Measurements from ENCODE around the gene FAM219B.
"Not testable (repeated sequence)": the region's sequence is repeated elsewhere in the genome, so short reads cannot be mapped to it uniquely, and the experiment has no call there.

The FAM219B gene

DNA sequence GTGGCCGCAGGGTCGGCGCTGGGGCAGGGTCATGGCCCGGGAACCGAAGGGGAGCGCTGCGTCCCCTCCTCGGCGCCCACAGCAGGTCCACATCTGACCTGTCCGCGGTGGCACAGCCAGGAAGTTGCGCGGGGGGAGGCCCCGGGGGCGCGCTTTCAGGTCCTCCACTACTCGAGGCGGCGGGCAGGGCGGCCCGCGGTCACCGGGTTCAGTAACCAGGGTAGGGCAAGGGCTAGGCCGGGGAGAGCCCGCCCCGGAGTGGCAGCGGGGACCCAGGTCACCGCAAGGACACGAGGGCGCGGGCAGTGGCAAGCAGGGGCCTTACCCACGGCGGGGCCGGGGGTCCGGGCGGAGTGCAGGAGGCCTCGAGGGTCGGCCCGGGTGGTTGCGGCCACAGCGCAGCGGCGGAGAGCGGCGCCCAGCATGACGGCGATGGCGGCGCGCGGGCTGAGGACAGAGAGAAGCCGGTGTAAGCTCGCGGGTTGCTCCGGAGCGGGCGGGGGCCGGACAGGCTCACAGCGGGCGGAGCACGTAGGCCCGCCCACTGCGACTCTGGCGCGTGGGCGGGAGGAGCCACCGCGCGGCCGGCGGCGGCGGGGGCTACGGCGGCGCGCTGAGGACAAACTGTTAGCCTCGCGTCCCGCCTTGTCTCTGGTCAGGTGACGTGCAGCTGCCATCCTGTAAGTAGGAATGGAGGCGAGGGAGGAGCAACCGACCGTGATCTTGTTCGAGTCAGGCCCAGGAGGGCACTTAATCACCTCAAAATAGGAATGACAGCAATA lies 31.1 kb upstream of the FAM219B start, which contains the start of gene COX5A:
TSS of gene COX5A (minus strand) at position 484 of the 782 bp plus-strand sequence. CDS start at position 425, 59 bp downstream.
- TF ChIP-seq, protein P1, sequence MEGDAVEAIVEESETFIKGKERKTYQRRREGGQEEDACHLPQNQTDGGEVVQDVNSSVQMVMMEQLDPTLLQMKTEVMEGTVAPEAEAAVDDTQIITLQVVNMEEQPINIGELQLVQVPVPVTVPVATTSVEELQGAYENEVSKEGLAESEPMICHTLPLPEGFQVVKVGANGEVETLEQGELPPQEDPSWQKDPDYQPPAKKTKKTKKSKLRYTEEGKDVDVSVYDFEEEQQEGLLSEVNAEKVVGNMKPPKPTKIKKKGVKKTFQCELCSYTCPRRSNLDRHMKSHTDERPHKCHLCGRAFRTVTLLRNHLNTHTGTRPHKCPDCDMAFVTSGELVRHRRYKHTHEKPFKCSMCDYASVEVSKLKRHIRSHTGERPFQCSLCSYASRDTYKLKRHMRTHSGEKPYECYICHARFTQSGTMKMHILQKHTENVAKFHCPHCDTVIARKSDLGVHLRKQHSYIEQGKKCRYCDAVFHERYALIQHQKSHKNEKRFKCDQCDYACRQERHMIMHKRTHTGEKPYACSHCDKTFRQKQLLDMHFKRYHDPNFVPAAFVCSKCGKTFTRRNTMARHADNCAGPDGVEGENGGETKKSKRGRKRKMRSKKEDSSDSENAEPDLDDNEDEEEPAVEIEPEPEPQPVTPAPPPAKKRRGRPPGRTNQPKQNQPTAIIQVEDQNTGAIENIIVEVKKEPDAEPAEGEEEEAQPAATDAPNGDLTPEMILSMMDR (IDR thresholded peaks at IDR 0.05; ENCODE audit: extremely low read depth, missing control alignments): no peak
- DNase-seq (ENCODE audit: low spot score): peak; percentile 96

DNA sequence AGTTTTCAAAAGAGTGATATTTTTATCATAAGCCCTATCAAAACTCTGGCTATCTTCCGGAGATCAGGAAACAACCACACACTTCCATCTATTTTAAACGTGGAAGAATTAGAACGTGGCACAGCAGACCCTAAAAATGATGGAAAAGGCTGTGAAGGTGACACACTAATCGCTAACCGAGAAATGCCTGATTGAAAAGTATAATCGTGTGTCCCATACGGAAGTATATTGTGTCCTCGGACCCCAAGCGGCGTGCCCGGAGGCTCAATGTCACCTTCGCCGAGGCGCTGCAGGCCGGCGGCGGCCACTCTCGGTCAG lies 30.6 kb upstream of the FAM219B start:
- TF ChIP-seq, protein P1 (IDR thresholded peaks at IDR 0.05; ENCODE audit: extremely low read depth, missing control alignments): no peak
- no peak for DNase-seq (ENCODE audit: low spot score)

DNA sequence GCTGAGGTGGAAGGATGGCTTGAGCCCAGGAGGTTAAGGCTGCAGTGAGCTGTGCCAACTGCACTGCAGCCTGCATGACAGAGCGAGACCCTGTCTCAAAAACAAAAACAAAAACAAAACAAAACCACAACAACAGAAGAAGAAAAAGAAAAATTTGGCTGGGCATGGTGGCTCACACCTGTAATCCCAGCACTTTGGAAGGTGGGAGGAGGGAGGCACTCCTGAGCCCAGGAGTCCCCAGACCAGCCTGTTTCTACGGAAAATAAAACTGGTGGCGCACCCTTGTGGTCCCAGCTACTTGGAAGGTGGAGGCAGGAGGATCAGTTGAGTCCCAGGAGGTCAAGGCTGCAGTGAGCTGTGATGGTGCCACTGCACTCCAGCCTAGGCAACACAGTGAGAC lies 28.5 kb upstream of the FAM219B start:
- DNase-seq (ENCODE audit: low spot score): not testable (repeated sequence)

DNA sequence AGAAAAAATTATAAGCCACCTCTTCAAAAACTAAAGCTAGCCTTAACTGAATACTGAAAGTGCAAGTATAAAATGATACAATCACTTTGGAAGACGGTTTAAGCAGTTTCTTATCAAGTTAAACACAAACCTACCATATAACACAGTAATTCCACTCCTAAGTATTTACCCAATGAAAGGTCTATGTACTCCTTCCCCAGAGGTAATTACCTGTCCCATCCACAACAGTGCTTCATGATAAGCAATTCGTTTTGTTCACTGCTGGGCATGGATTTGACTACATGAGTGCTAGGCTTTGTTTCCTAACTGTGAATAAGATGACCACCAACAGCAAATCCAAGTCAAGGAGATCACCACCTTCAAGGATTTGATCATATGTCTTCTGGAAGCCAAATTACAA lies 26.9 kb upstream of the FAM219B start:
- TF ChIP-seq, protein P1 (IDR thresholded peaks at IDR 0.05; ENCODE audit: extremely low read depth, missing control alignments): no peak
- DNase-seq (ENCODE audit: low spot score): no peak

DNA sequence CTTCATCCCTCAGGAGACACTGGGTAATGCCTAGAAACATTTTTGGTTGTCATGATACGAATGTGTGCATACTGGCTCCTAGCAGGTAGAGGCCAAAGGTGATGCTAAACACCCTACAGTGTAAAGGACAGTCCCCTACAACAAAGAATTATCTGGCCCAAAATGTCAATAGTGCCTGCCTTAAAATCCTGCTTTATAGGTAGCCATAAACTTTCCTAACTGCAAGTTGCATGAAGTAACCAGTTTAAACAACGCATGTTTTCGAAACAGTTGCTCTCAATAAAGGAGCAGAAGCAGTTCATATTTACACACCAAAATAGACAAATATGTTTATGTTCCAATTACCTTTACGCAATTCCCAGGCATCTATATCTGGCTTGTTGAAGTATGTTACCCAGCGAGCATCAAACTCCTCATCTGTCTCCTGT lies 22.1 kb upstream of the FAM219B start:
- TF ChIP-seq, protein P1 (IDR thresholded peaks at IDR 0.05; ENCODE audit: extremely low read depth, missing control alignments): no peak
- DNase-seq (ENCODE audit: low spot score): no peak

DNA sequence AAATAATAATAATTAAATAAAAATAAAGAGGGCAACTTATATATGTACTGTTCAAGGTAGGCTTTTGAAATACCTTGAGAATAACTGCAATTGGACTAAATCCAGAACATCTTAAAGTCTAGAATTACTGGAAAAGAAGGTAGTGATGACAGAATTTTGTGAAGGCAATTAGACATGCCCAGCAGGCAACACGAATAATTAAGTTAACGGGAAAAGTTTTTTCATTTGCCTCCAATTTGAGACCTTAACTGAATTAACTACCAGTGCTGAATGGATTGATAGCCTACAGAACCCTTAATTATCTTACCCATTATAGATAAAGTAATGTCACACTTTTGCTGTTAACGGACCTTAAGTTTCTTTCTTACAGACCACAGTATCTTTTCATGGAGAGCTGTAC lies 17.9 kb upstream of the FAM219B start:
- DNase-seq (ENCODE audit: low spot score): no peak

DNA sequence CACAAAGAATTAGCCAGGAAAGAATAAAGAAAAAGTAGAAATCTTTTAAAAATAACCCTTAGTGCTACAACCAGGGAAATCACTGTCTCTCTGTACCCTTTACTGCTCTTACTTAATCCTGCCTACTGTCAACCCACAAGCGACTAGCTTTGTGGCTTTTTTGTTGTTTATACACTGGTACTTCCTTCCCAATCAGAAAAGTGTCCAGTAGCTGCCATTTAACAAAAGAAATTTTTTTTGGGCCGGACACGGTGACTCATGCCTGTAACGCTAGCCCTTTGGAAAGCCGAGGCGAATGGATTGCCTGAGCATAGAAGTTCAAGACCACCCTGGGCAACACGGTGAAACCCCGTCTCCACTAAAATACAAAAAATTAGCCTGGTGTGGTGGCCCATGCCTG lies 13.8 kb upstream of the FAM219B start:
- TF ChIP-seq, protein P1 (IDR thresholded peaks at IDR 0.05; ENCODE audit: extremely low read depth, missing control alignments): no peak
- DNase-seq (ENCODE audit: low spot score): no peak

More for the DNA sequence above, 17.9 kb upstream of the FAM219B start:
- TF ChIP-seq, protein P1 (IDR thresholded peaks at IDR 0.05; ENCODE audit: extremely low read depth, missing control alignments): no peak

DNA sequence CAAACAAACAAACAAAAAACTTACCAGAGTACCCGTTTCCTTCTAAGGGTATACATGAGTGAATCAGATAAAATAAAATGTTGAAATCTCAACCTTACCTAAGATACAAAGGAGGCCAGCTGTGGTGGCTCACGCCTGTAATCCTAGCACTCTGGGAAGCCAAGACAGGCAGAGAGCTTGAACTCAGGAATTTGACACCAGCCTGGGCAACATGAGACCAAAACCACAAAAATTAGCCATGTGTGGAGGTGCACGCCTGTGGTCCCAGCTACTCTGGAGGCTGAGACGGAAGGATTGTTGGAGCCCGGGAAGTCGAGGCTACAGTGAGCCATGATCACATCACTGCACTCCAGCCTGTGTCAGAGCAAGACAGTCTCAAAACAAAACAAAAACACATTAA lies 11.0 kb upstream of the FAM219B start:
- TF ChIP-seq, protein P1 (IDR thresholded peaks at IDR 0.05; ENCODE audit: extremely low read depth, missing control alignments): no peak
- DNase-seq (ENCODE audit: low spot score): no peak

DNA sequence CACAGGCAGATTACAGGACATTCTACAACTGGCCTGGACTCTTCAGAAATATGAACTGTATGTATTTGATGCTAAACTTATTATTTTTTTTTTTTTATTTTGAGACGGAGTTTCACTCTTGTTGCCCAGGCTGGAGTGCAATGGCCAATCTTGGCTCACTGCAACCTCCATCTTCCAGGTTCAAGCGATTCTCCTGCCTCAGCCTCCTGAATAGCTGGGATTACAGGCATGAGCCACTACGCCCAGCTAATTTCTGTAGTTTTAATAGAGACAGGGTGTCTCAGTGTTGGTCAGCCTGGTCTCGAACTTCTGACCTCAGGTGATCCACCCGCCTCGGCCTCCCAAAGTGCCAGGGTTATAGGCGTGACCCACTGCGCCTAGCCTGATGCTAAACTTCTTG lies 7.1 kb upstream of the FAM219B start:
- not testable (repeated sequence) for DNase-seq (ENCODE audit: low spot score)
